ENCODE results near the gene GAK. TPM values are rescaled to one million over a fixed set of nuclear protein-coding genes. Genes with fewer than 3 reads are reported as not detected.

Gene GAK
- total RNA-seq, 2 donors from 2014 or later = 104 to 121 TPM

- no peak overlapping the region for H3K27ac ChIP-seq (ENCODE audit: low read depth, low read length)
- no peak overlapping the region for H3K9ac ChIP-seq (ENCODE audit: extremely low read depth, low read length, poor library complexity, severe bottlenecking)
- Mint-ChIP-seq H3K9me3 (no peaks in the 10 kb centered on the region), H3K27me3 (ENCODE audit: insufficient read depth) (peaks cover 3% of the 10 kb centered on the region), H3K4me3 (no peak overlapping the region), H3K27ac (peak overlapping the region; percentile 88), H3K4me1 (peaks cover 30% of the 10 kb centered on the region), H3K36me3 (ENCODE audit: low read depth) (peaks cover 2% of the 10 kb centered on the region)
- DNase-seq = peak; percentile 40
- no peaks in the 10 kb centered on the region for H3K27me3 ChIP-seq (ENCODE audit: control insufficient read depth, insufficient read depth, low read length, poor library complexity, severe bottlenecking)
- H3K4me1 ChIP-seq (ENCODE audit: control insufficient read depth, insufficient read depth, low read length) = peaks cover 9% of the 10 kb centered on the region
- no peaks in the 10 kb centered on the region for H3K9me3 ChIP-seq (ENCODE audit: control insufficient read depth, low read length)
- no peak overlapping the region for H3K4me3 ChIP-seq (ENCODE audit: low read length)
- 94 to 99% methylated on average over 9 to 19 of the region's 19 CpGs for WGBS, 2 experiments (ENCODE audit: insufficient coverage in 1 of 2, insufficient read length in 1 of 2)
- no peaks in the 10 kb centered on the region for H3K36me3 ChIP-seq (ENCODE audit: control insufficient read depth, insufficient read depth, low read length)
- no peak for TF ChIP-seq CTCF (conservative IDR thresholded peaks at IDR 0.05)
Observed at GRCh38 chr4:947491-947971, 15.4 kb upstream of the GAK start.

- WGBS, 2 experiments (ENCODE audit: insufficient coverage in 1 of 2, insufficient read length in 1 of 2) = 94 to 97% methylated on average over 54 to 62 of the region's 62 CpGs
Observed at GRCh38 chr4:946517-947471, 14.7 kb upstream of the GAK start.

GRCh38 chr4:946103-946450 lies 14.0 kb upstream of the GAK start:
- H3K4me1 ChIP-seq (ENCODE audit: control insufficient read depth, insufficient read depth, low read length) = peaks cover 9% of the 10 kb centered on the region
- H3K27me3 Mint-ChIP-seq (ENCODE audit: insufficient read depth) = peaks cover 3% of the 10 kb centered on the region
- no peaks in the 10 kb centered on the region for H3K27me3 ChIP-seq (ENCODE audit: control insufficient read depth, insufficient read depth, low read length, poor library complexity, severe bottlenecking)
- no peak overlapping the region for H3K27ac ChIP-seq (ENCODE audit: low read depth, low read length)
- no peaks in the 10 kb centered on the region for H3K9me3 Mint-ChIP-seq
- DNase-seq = no peak
- no peaks in the 10 kb centered on the region for H3K9me3 ChIP-seq (ENCODE audit: control insufficient read depth, low read length)
- no peaks in the 10 kb centered on the region for H3K36me3 ChIP-seq (ENCODE audit: control insufficient read depth, insufficient read depth, low read length)
- H3K4me1 Mint-ChIP-seq = peaks cover 30% of the 10 kb centered on the region
- H3K4me3 ChIP-seq (ENCODE audit: low read length) = peak overlapping the region; percentile 70
- H3K4me3 Mint-ChIP-seq = peak overlapping the region; percentile 44
- no peak overlapping the region for H3K9ac ChIP-seq (ENCODE audit: extremely low read depth, low read length, poor library complexity, severe bottlenecking)
- WGBS, 2 experiments (ENCODE audit: insufficient coverage in 1 of 2, insufficient read length in 1 of 2) = 81 to 84% methylated on average over 9 of the region's 9 CpGs
- no peak for TF ChIP-seq CTCF (conservative IDR thresholded peaks at IDR 0.05)
- H3K36me3 Mint-ChIP-seq (ENCODE audit: low read depth) = peaks cover 2% of the 10 kb centered on the region
- H3K27ac Mint-ChIP-seq = peak overlapping the region; percentile 97

More at GRCh38 chr4:946517-947471, 14.7 kb upstream of the GAK start:
- Histone ChIP-seq H3K36me3 (ENCODE audit: control insufficient read depth, insufficient read depth, low read length) (no peaks in the 10 kb centered on the region), H3K4me1 (ENCODE audit: control insufficient read depth, insufficient read depth, low read length) (peaks cover 9% of the 10 kb centered on the region), H3K4me3 (ENCODE audit: low read length) (no peak overlapping the region), H3K27me3 (ENCODE audit: control insufficient read depth, insufficient read depth, low read length, poor library complexity, severe bottlenecking) (no peaks in the 10 kb centered on the region), H3K9me3 (ENCODE audit: control insufficient read depth, low read length) (no peaks in the 10 kb centered on the region), H3K27ac (ENCODE audit: low read depth, low read length) (no peak overlapping the region), H3K9ac (ENCODE audit: extremely low read depth, low read length, poor library complexity, severe bottlenecking) (no peak overlapping the region)
- H3K4me3 Mint-ChIP-seq = no peak overlapping the region
- H3K36me3 Mint-ChIP-seq (ENCODE audit: low read depth) = peaks cover 2% of the 10 kb centered on the region
- peaks cover 30% of the 10 kb centered on the region for H3K4me1 Mint-ChIP-seq
- DNase-seq = peak; percentile 42
- no peaks in the 10 kb centered on the region for H3K9me3 Mint-ChIP-seq
- H3K27ac Mint-ChIP-seq = no peak overlapping the region
- no peak for TF ChIP-seq CTCF (conservative IDR thresholded peaks at IDR 0.05)
- H3K27me3 Mint-ChIP-seq (ENCODE audit: insufficient read depth) = peaks cover 3% of the 10 kb centered on the region
